Measurements from ENCODE around the gene ABCA7.
"Not testable (repeated sequence)": the region's sequence is repeated elsewhere in the genome, so short reads cannot be mapped to it uniquely, and the experiment has no call there.

The ABCA7 gene

DNA sequence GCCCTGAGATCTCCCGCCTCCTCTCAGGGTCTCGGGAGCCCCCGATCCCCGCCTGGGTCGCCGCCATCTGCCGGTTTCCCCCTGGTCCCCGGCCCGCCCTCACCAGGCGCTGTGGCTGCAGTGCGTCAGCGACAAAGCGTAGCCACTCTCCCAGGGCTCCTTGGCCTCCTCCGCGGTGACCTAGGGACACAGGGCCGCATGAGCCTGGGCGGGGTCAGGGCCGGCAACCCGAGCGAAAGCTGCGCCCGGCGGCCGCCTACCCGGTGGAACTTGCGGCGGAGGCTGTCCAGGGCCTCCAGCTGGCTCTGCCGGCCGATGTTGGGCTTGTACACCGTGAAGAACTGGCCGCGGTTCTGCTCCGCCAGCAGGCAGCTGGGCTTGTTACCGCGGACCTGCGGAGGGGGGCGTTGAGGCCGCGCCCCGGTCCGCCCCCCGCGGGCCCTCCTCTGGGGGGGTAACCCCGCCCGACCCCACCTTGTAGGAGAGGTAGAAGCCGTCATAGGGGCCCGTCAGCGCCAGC lies 69.2 kb downstream of the ABCA7 start:
- Histone ChIP-seq H3K4me1 (ENCODE audit: control insufficient read depth, insufficient read depth, low read length) (peaks cover 9% of the 10 kb centered on the region), H3K9me3 (ENCODE audit: control insufficient read depth, insufficient read depth, low read length) (no peaks in the 10 kb centered on the region), H3K27me3 (ENCODE audit: control insufficient read depth, insufficient read depth, low read length) (no peaks in the 10 kb centered on the region), H3K27ac (ENCODE audit: low read length) (no peak overlapping the region), H3K36me3 (ENCODE audit: control insufficient read depth, insufficient read depth, low read length) (peaks cover 22% of the 10 kb centered on the region), H3K4me3 (ENCODE audit: low read length) (no peak overlapping the region)
- no CpG with 5 or more reads among the region's 48 CpGs for WGBS (ENCODE audit: insufficient coverage, insufficient read length)
- DNase-seq (ENCODE audit: low read depth, low spot score): no peak

DNA sequence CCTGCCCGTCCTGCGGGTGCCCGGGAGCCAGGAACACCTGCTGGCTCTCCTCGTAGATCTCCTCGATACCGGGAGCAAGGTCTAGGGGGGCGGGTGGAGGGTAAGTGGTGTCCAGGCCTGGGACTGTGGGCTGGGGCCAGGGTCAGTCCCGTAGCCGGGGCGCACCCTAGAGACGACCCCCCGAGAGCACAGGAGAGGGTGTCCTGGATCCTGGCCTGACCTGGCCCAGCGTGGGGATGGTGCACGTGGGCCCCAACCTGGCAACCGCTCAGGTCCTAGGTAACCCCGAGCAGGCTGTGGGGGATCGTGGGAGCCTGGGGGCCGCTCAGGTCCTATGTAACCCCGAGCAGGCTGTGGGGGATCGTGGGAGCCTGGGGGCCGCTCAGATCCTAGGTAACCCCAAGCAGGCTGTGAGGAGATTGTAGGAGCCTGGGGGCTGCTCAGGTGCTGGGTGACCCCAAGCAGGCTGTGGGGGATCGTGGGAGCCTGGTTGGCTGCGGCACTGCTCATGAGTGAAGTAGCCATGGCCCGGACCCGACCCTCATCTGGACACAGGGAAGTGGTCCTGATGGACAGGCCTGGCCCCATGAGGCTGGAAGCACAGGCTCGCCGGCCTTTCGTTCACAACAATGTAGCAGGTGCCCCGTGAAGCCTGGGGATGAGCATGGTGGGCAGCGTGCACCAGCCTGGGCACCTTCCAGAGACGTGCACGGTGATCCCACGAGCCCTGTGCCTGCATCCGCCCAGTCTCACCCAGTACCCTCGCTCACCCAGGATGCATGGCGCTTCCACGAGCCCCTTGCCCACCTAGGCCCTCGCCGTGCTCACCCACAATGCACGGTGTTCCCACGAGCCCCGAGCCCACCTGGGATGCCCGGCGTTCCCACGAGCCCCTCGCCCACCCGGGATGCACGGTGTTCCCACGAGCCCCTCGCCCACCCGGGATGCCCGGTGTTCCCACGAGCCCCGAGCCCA lies 70.1 kb downstream of the ABCA7 start:
- peaks cover 25% of the 10 kb centered on the region for H3K36me3 ChIP-seq (ENCODE audit: control insufficient read depth, insufficient read depth, low read length)
- H3K27me3 ChIP-seq (ENCODE audit: control insufficient read depth, insufficient read depth, low read length): no peaks in the 10 kb centered on the region
- WGBS (ENCODE audit: insufficient coverage, insufficient read length): no CpG with 5 or more reads among the region's 54 CpGs
- no peaks in the 10 kb centered on the region for H3K9me3 ChIP-seq (ENCODE audit: control insufficient read depth, insufficient read depth, low read length)
- no peak overlapping the region for H3K27ac ChIP-seq (ENCODE audit: low read length)
- DNase-seq (ENCODE audit: low read depth, low spot score): no peak
- H3K4me1 ChIP-seq (ENCODE audit: control insufficient read depth, insufficient read depth, low read length): peaks cover 9% of the 10 kb centered on the region
- no peak overlapping the region for H3K4me3 ChIP-seq (ENCODE audit: low read length)

DNA sequence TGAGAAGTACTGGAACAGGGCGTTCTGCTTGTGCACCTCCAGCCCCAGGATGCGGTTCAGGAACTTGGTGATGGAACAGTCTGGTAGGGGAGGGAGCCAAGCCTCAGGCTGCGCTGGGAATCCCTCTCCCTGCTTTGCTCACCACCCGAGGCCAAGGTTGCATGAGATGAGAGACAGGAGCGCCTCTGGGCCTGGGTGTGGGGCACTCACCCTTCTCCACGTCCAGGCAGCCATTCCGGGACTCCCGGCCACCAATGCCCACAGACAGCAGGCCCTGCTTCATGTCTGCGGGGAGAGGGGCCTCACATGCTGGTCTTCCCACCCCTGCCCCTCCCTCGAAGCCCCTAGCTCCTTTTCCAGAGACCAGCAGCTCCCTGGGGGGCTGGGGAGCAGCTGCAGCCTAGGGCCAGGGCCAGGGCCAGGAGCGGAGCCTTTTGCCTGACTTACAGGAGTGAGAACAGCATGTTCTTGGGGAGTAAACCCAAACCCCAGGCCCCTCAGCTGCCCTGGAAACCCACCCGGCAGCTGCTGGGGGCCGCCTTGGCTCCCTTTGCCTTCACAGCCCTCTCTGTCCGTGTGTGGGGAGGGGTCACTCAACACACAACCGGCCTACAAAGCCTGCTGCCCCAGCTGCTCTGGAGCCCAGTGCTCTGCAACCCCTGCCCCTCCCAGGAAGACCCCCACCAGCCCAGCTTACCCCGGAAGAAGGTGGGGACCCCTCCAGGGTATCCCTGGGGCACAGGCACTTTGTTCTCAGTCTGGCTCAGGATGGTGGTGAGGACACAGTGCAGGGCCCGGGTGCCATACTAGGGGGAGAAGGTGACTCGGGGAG lies 71.1 kb downstream of the ABCA7 start:
- WGBS (ENCODE audit: insufficient coverage, insufficient read length): no CpG with 5 or more reads among the region's 18 CpGs
- no peak overlapping the region for H3K27ac ChIP-seq (ENCODE audit: low read length)
- no peaks in the 10 kb centered on the region for H3K9me3 ChIP-seq (ENCODE audit: control insufficient read depth, insufficient read depth, low read length)
- H3K4me3 ChIP-seq (ENCODE audit: low read length): no peak overlapping the region
- peaks cover 25% of the 10 kb centered on the region for H3K36me3 ChIP-seq (ENCODE audit: control insufficient read depth, insufficient read depth, low read length)
- no peak for DNase-seq (ENCODE audit: low read depth, low spot score)
- peaks cover 7% of the 10 kb centered on the region for H3K4me1 ChIP-seq (ENCODE audit: control insufficient read depth, insufficient read depth, low read length)
- no peaks in the 10 kb centered on the region for H3K27me3 ChIP-seq (ENCODE audit: control insufficient read depth, insufficient read depth, low read length)

DNA sequence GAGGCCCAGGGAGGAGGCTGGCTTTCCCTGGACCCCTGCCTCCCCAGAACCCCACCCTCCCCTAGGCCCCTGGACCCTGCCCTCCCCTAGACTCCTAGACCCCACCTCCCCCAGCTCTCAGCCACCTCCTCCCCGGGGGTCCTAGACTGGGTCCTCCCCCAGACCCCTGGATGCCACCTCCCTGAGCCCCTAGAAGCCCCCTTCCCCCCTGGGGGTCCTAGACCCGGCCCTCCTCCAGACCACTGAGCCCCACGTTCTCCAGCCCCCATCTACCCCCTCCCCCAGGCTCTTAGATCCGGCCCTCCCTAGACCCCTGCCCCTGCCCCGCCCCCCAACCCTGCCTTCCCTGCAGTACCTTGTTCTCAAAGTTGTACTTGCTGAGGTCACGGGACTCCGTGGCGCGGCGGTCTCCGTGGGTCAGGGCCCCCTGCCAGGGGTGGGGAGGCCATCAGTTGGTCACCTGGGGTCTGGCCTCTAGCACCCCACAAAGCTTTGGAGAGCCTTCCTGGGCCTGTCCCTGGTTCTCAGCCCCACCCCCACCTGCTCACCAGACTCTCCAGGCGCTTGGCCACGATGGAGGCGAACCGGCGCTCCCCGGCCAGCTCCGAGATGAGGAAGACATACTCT lies 71.8 kb downstream of the ABCA7 start:
- no peak for DNase-seq (ENCODE audit: low read depth, low spot score)
- Histone ChIP-seq H3K9me3 (ENCODE audit: control insufficient read depth, insufficient read depth, low read length) (no peaks in the 10 kb centered on the region), H3K27me3 (ENCODE audit: control insufficient read depth, insufficient read depth, low read length) (no peaks in the 10 kb centered on the region), H3K4me1 (ENCODE audit: control insufficient read depth, insufficient read depth, low read length) (peaks cover 7% of the 10 kb centered on the region), H3K4me3 (ENCODE audit: low read length) (no peak overlapping the region), H3K27ac (ENCODE audit: low read length) (no peak overlapping the region), H3K36me3 (ENCODE audit: control insufficient read depth, insufficient read depth, low read length) (peaks cover 23% of the 10 kb centered on the region)
- no CpG with 5 or more reads among the region's 18 CpGs for WGBS (ENCODE audit: insufficient coverage, insufficient read length)

DNA sequence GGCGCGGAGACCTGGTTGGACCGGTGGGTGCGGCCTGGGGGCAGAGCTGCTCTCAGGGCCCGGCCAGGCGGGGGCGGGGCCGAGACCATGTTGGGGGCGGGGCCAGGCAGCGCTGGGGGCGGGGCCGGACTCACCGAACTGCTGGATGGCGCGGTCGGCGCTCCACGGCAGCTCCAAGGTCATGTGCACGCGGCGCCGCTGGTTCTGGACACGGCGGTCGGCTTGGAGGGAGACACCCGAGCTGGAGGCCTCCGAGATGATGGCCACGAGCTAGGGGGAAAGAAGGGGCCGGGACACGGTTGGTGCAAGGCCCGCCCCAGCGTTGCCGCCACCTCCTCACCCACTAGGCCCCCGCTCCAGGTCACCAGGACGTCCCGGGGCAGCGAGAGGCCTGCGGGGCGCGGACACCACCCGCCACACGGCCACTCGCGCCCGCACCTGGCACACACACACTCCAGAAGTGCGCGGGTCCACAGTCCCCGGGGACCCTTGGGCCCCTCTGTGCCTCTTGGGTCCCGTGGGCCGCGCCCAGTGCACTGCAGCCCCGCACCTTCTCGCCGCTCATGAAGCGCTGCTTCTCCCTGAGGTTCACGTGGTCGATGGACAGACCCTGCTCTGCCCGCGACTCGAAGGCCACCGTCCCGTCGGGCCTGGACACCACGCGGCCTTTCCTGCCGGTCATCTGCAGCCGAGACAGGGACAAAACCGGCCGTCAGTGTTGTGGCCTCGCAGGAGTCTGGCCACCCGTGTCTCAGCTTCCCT lies 72.5 kb downstream of the ABCA7 start:
- Histone ChIP-seq H3K36me3 (ENCODE audit: control insufficient read depth, insufficient read depth, low read length) (peaks cover 21% of the 10 kb centered on the region), H3K4me3 (ENCODE audit: low read length) (no peak overlapping the region), H3K27me3 (ENCODE audit: control insufficient read depth, insufficient read depth, low read length) (no peaks in the 10 kb centered on the region), H3K27ac (ENCODE audit: low read length) (no peak overlapping the region), H3K4me1 (ENCODE audit: control insufficient read depth, insufficient read depth, low read length) (peaks cover 7% of the 10 kb centered on the region), H3K9me3 (ENCODE audit: control insufficient read depth, insufficient read depth, low read length) (no peaks in the 10 kb centered on the region)
- WGBS (ENCODE audit: insufficient coverage, insufficient read length): no CpG with 5 or more reads among the region's 71 CpGs
- no peak for DNase-seq (ENCODE audit: low read depth, low spot score)

DNA sequence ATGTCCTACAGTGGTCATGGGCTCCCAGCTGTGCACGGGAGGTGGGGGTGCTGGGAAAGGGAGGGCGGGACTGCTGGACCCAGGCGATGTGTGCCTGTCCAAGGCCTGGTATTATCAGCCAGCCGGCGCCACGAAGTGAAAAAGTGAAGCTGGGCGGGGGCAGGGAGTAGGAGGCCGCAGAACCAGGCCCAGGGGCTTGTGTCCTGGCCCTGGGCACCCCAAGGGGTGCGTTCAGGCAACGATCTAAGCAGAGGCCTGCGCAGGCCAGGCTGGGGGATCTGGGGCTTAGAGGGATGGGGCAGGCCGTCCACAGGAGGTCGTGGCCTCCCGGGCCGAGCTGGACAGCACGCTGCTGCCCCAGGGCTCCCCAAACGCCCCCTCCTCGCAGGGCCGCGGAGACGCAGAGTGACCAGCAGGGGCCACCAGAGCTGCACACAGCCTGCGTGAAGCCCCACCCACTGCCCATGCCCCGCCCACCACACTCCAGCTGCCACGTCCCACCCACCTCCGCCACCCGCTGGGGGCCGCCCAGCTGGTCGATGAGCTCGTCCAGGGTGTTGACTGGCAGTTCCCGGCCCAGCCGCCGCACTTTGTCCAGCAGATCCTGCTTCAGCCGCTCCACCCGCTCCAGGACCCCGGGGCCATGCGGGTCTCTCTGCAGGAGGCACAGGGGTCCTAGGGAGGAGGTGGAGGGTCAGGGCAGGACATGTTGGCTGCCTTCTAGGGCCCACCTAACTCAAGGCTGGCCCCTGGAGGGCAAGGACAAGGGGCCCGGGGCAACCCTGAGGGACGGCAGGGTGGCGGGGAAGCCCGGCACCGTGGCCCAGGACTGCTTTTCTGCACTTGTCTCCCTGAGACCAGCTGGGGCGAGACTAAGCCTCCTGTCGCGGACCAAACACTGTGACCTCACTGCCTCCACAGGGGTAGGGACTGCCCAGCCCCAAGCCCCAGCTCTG lies 73.4 kb downstream of the ABCA7 start:
- WGBS (ENCODE audit: insufficient coverage, insufficient read length): no CpG with 5 or more reads among the region's 44 CpGs
- H3K9me3 ChIP-seq (ENCODE audit: control insufficient read depth, insufficient read depth, low read length): no peaks in the 10 kb centered on the region
- peaks cover 24% of the 10 kb centered on the region for H3K36me3 ChIP-seq (ENCODE audit: control insufficient read depth, insufficient read depth, low read length)
- no peak overlapping the region for H3K4me3 ChIP-seq (ENCODE audit: low read length)
- peaks cover 7% of the 10 kb centered on the region for H3K4me1 ChIP-seq (ENCODE audit: control insufficient read depth, insufficient read depth, low read length)
- no peak overlapping the region for H3K27ac ChIP-seq (ENCODE audit: low read length)
- H3K27me3 ChIP-seq (ENCODE audit: control insufficient read depth, insufficient read depth, low read length): no peaks in the 10 kb centered on the region
- no peak for DNase-seq (ENCODE audit: low read depth, low spot score)

- no CpG with 5 or more reads among the region's 25 CpGs for WGBS (ENCODE audit: insufficient coverage, insufficient read length)
- Histone ChIP-seq H3K9me3 (ENCODE audit: control insufficient read depth, insufficient read depth, low read length) (no peaks in the 10 kb centered on the region), H3K36me3 (ENCODE audit: control insufficient read depth, insufficient read depth, low read length) (peaks cover 26% of the 10 kb centered on the region), H3K27ac (ENCODE audit: low read length) (no peak overlapping the region), H3K4me3 (ENCODE audit: low read length) (no peak overlapping the region), H3K4me1 (ENCODE audit: control insufficient read depth, insufficient read depth, low read length) (peaks cover 7% of the 10 kb centered on the region), H3K27me3 (ENCODE audit: control insufficient read depth, insufficient read depth, low read length) (no peaks in the 10 kb centered on the region)
- DNase-seq (ENCODE audit: low read depth, low spot score): no peak
Observed at GRCh38 chr19:1113986-1114483, 74.1 kb downstream of the ABCA7 start.

DNA sequence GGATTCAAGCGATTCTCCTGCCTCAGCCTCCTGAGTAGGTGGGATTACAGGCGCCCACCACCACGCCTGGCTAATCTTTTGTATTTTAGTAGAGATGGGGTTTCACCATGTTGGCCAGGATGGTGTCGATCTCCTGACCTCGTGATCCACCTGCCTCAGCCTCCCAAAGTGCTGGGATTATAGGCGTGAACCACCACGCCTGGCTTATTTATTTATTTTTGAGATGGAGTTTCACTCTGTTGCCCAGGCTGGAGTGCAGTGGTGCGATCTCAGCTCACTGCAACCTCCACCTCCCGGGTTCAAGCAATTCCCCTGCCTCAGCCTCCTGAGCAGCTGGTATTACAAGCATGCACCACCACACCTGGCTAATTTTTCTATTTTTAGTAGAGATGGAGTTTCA lies 74.8 kb downstream of the ABCA7 start:
- not testable (repeated sequence) for H3K27me3 ChIP-seq (ENCODE audit: control insufficient read depth, insufficient read depth, low read length); H3K4me3 ChIP-seq (ENCODE audit: low read length); H3K27ac ChIP-seq (ENCODE audit: low read length); DNase-seq (ENCODE audit: low read depth, low spot score); H3K4me1 ChIP-seq (ENCODE audit: control insufficient read depth, insufficient read depth, low read length); H3K9me3 ChIP-seq (ENCODE audit: control insufficient read depth, insufficient read depth, low read length)
- no CpG with 5 or more reads among the region's 9 CpGs for WGBS (ENCODE audit: insufficient coverage, insufficient read length)
- H3K36me3 ChIP-seq (ENCODE audit: control insufficient read depth, insufficient read depth, low read length): peaks cover 28% of the 10 kb centered on the region
